ENCODE results near the gene COPS7A.

DNA sequence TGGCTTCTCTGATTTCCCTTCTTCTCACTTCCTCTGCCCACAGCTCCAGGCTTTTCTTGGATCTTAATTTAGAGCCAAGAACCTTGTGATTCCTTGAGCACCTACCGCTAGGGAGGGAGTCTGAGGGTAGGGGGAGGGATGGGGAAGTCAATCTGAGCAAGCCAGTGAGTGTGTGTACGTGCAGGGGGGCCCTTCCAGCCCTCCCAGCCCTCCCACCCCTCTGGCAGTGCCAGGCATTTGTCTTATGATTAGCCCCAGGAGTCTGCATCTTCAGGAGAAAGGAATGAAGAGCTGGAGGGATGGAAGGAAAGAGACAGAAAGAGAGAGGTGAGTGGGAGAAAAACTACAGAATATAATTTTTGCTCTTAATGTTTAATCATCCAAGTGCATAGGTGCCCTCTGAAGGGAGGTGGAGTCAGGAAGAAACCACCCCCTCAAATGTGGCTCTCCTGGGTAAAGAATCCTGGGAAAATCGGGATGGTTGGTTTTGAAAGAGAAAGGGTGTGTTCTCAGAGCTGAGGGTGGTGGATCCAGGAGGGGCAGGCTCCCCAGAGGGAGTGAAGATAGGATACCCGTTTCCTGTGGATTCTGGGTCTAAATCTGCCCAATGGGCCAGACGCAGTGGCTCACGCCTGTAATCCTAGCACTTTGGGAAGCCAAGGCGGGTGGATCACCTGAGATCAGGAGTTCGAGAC lies 25.3 kb upstream of the COPS7A start:
- TF ChIP-seq CTCF (conservative IDR thresholded peaks at IDR 0.05; ENCODE audit: low read depth, low read length) (no peak), EZH2 (IDR thresholded peaks at IDR 0.05; ENCODE audit: low read length, unreplicated experiment) (no peak), EZH2phosphoT487 (IDR thresholded peaks at IDR 0.05; ENCODE audit: borderline replicate concordance, low read length) (no peak)

All from PC-3 (cell line).